Stimulated activated CD4-positive, alpha-beta T cell treated with anti-CD3 and anti-CD28 coated beads, Interleukin-2, amount 100 ng/mL, for 48 hours (primary cell): ENCODE measurements around the gene MMP2.
A peak's percentile ranks its signal among the peaks of the same experiment; 100 is the strongest.

Experiments used
- DNase-seq, 2 donors: peaks; one replicate each; pipeline ENCODE4 v3.0.0-alpha.2; 2020

MMP2 gene

DNA sequence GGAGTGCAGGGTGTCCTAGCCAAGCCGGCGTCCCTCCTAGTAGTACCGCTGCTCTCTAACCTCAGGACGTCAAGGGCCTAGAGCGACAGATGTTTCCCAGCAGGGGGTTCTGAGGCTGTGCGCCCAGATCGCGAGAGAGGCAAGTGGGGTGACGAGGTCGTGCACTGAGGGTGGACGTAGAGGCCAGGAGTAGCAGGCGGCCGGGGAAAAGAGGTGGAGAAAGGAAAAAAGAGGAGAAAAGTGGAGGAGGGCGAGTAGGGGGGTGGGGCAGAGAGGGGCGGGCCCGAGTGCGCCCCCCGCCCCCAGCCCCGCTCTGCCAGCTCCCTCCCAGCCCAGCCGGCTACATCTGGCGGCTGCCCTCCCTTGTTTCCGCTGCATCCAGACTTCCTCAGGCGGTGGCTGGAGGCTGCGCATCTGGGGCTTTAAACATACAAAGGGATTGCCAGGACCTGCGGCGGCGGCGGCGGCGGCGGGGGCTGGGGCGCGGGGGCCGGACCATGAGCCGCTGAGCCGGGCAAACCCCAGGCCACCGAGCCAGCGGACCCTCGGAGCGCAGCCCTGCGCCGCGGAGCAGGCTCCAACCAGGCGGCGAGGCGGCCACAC, at the start of gene MMP2:
Gene MMP2, plus strand, starts transcription at position 372 of the 603 bp plus-strand sequence. CDS start 282 bp downstream, outside the sequence.
- no peak for DNase-seq

DNA sequence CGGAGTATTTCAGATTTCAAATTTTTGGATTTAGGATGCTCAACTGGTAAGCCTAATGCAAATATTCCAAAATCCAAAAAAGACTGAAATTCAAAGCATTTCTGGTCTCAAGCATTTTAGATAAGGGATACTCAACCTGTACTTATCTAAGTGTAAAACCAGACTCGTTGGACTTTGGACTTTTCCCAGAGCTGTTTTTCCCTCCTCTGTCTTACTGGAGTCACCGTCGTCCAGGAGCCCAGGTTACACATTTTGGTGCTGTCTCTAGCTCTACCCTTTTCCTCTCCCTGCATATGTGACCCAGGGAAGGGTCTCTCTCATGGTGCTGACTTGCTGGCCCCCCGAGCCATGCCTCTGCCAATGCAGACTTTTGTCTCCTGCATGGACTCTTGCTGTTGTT, 46.0 kb upstream of the MMP2 start:
- no peak for DNase-seq

DNA sequence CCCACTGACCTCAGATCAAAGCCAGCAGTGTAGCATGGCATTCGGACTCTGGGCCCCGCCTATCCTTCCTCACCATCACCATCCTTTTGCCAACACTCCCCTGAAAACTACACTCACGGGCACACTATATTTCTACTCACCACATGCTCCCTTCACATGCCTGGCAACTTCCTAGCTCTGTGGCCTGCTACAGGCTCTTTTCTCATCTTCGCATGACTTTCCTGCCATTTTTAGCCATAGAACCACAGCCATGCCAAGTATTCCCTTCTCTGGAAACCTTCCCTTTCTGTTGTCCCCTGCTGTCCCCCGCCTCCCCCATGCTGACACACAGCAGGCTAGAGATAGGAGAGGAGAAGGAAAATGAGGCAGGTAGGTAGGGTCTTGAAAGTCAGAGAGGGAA, 45.5 kb upstream of the MMP2 start:
- no peak for DNase-seq

DNA sequence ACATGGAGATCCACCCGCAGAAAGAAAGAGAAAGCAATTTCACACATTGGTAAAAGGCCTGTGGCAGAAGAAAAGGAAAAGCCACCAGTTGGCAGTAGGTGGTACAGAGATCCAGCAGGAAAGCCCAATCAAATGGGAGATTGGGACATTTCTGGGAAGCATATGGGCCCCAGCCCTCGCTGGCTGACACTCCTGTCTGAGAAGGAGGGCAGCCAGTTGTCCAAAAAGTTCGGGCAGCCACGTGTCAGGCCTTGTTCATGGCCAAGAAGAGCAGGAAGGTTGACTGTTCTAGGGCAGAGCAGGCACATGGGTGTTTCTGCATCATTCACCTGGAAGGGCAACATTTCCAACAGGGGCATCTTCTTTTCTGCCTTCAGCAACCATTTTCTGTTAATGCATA, 45.0 kb upstream of the MMP2 start:
- DNase-seq: no peak

DNA sequence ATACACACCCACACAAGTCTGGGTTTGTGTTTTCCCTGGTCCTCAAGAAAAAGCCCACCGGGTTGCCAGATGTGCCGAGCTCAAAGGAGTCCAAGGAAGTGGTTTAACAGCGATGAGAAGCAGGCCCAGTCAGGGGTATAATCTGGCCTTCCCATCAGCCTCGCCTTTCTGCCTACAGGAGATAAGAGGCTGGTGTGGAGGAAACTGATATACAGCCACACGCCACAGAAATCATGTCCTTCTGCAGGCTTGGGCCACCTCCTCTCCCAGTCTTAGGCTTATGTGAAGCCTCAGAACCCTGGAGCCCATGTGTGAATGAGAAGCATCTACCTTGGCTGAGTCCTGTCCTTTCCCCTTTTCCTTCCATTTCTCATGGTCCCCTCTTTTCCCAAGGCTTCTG, 43.6 kb upstream of the MMP2 start:
- DNase-seq: no peak

DNA sequence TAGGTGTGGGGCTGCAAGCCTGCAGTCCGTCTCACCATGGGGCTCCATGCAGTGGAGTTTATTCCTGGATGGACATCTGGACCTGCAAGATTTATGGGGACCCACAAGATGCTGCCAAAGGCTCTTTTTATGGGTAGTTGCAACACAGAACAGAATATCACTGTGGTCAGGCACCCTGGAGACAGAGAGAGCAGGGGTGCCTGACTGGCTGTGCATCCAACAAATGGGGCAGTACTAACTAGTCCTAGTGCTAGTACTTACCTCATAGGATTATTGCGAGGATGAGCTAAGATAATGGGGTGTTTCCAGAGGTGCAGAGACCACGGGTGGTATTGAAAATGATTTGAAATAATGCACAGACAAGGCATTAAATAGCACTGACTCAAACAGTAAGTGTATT, 42.4 kb upstream of the MMP2 start:
- no peak for DNase-seq

DNA sequence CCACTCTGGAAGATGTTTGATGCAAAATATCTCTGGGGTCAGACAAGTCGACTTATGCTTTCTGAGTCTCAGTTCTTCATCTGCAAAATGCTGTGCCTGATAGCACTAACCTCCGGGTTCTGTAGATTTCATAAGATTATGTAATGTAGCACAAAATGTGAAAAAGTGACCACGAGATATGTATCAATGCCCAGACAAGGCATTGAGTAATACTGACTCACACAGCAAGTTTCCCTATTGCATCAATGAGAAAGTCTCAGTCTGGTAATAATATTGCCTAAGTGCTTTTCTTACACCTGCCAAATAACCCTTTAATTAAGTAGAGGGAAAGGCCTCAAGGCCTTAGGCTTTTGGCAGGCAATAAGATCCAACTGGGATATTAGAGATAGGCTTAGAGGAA, 41.4 kb upstream of the MMP2 start:
- DNase-seq: no peak

DNA sequence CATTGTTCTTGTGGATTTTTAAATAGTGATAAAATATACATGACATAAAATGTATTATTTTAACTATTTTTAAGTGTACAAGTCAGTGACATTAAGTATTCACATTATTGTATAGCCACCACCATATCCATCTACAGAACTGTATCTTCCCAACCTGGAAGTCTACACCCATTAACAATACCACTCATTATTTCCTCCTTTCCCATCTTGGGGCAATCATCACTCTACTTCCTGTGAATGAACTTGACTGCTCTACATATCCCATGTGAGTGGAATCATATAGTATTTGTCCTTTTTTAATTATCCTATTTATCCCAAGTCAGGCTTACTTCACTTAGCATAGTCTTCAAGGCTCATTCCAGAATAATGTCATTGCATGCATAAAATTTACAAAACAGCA, 40.7 kb upstream of the MMP2 start:
- no peak for DNase-seq

DNA sequence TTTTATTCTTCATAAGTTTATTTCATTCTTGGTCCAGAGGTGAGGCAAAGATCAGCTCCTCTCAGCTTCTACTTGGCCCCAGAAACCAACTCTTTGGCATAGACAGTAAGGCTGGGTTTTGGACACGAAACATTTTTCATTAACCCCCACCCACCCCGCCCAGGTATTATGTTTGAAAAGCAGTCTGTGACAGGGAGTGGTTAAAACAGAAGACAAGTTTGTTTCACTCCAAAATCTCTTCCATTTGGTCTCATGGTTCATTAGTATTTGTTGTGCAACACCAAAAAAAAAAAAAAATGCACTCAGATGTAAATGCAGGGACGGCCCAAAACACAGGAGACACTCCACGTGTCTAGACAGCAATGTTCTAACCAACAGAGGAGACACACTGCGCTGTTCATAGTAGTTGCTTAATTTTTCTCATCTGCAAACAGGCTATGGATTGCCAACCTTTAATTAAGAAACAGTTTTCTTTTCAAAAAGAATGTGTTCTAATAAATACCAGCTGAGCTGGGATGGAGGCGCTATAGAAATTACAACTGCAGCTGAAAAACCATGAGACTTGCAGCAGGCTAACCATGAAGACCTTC, 39.8 kb upstream of the MMP2 start:
- DNase-seq: no peak

DNA sequence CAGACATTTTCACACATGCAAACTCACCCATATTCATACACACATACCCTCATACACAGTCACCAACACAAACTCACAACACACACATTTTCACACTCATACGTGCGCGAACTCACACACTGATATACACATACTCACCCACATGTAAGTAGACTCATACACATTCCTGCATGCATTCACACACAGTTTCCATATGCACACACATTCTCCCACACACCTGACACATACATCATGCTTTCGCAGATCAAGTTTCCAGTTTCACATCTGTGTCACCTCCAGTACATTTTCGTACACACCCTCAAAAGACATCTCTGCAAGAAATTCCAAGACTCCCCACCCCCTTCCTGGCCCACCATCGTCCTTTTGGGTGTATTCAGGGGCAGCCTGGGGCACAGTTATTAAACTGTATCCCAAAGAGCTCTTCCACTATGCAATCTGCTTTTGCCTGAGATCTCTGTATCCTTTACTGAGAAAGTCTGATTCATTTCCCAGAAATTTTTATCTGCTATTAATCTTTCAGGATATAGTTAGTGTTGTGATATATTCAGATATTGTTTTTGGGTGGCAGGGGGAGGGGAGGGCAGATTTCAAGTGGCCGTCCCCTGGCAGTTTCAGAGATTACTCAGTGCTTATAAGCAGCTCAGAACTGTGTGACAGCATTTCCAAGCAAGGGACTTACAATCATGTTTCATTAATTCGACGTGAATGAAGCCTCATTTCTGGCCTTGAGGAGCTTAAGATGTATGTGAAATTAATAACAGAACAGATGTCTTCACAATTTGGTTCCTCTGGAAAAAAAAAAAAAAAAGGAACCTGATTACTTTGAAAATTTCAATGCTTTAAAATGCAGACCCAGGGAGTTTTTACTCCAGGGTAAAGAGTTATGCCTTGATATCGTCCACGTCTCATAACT, 35.3 kb upstream of the MMP2 start:
- DNase-seq: no peak

DNA sequence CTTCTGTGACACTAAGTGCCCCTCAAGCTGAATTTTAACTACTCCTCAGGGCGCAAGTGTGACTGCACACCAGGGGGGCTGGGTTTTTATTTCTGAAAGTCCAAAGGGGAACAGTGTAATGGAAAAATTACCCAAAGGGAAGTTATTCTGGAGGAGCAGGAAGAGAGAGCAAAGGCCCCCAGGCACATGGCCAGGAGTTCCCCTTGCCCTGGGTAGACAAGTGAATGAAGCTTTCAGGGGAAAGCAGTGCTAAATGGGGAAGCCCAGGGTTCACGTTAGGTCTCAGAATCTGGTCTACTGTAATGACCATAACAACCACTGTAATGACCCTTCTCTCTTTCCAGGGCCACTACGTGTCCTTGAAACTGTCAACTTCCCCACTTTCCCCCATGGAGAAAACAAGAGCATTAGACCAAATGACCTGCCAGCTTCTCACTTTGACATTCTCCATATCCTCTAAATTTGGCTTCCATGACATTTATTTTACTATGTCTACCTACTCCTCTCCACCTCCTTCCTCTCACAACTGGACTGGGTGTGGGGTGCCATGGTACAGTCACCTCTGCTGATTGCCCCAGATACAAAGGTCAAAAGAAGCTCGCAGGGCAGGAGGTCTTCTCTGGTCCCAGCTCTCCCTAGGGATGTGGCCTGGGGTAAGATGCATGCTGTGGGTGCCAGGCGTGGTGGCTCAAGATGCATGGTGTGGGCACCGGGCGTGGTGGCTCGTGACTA, 34.1 kb upstream of the MMP2 start:
- no peak for DNase-seq

DNA sequence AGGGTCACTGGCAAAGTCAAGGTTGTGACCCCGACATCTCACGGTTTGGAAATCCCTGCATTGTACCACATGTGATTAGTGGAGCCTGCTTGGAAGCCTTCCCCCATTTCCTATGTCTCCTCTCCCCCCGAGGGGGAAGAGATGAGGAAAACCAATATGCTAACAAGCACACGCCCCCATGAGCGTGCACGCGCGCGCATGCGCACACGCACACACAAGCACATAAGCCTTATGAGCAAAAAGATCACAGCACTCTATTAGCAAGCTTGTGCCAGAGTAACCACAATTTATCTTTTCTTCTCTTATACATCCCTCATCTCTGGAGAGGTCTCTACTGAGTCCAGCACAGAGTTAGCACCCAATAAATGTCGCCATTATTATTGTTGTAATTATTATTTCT, 31.8 kb upstream of the MMP2 start:
- DNase-seq: no peak

DNA sequence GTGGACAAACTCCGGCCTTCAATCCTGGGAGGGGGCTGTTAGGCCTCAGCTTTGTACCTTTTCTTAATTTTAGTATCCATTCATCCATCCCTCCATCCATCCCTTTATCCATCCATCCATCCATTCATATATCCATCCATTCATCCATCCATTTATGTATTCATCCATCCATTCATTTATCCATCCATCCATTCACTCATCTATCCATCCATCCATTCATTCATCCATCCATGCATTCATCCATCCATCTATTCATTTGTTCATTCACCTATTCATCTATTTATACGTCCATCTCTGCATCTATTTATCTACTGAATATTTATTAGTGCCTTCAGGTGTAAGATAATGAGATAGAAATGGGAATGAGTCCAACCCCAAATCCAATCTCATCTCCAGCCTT, 26.0 kb upstream of the MMP2 start:
- DNase-seq: no peak

DNA sequence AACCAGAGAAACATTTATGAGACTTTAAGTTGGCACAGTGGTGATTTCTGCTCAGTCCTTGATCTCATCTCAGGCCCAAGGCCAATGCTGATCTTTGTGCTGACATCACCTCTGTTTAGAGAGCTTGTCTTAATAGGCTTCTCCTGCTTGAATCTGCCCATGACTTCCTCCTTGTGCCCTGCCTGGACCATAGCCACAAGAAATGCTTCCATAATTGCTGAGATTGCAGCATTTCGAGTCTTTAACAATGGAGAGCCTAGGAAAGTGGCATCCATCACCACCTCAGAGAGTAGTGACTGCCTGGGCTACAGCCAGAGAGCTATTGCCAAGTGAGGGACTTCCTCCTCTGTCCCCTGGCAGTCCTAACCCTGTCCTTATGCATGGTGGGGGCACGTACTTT, 25.1 kb upstream of the MMP2 start:
- DNase-seq: no peak

DNA sequence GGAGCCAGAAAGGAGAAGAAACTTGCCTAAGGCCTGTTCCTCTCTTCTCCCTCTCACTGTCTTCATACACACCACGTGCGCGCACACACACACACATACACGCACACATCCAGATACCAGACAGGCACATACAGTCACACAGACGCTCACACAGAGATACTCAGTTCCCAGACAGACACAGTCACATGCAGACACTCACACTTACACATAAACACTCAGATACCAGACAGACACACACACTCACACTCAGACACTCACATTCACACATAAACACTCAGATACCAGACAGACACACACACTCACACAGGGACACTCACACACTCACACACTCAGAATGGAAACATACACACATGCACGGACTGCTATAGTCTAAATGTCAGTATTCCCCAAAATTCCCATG, 24.1 kb upstream of the MMP2 start:
- DNase-seq: no peak

DNA sequence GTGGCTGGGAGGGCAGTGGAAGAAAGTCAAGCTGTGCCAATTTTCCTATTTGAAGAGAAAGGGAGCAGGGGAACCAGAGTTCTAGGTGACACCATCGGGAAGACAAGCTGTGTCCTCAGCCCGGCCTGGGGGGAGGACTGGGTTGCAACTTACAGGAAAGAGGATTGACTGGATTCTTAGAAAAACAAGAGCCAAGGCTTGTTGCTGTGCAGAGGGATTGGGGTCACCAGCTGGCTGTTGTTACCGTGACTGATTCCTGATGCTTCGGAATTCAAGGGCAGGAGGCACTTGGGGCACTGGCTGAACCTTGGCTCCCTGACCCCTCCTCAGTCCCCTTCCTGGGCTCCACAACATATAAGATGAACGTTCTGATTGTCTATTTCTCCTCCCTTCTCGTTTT, 16.8 kb upstream of the MMP2 start:
- DNase-seq: no peak

DNA sequence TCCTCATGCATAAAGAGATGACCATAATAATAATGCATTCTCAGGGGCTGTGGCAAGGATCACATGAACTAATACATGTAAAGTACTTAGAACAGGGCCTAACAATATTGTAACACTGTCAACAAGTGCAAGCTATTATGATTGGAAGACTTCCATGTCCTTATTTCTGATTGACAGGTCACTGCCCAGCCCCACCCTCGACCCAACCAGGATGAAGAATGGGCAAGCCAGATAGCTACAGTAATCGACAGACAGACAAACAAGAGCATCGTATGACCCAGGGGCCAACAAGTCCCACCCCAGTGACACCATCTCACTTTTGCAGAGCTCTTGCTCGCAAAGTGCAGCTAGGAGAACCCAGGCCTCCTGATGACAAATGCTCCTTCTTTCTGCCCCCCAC, 14.6 kb upstream of the MMP2 start:
- no peak for DNase-seq

DNA sequence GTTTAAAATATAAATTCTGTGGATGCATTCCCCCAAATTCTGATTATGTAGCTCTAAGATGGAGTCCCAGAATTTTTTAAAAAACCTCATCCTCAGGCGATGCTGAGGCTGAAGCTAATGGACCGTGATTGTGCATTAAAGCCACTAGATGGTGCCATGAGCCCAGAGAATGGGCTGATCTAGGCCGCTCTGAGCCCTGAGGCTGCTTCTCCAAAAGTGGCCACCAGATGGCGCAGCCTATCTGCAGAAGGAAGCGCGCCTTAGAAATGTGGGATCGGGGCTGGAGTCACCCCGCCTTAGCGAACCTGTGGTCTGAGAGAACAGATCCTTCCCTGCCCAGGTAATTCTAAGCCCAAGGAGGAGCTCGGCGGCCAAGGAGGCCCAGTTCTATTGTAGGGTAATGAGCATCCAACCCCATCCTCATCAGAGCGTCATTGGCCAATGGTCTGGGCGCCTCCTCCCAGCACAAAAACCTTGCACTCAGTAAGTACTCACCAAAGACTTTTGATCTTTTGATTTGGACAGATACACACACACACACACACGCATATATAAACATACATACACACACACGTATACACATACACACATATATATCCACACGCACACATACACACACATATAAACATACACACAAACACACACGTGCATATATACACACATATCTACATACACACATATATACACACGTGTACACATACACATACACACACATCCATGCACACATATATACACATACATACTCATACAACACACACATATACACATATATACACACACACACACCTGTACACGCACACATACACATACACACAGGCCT, 13.7 kb upstream of the MMP2 start:
- DNase-seq: peak; percentile 88 to 90

DNA sequence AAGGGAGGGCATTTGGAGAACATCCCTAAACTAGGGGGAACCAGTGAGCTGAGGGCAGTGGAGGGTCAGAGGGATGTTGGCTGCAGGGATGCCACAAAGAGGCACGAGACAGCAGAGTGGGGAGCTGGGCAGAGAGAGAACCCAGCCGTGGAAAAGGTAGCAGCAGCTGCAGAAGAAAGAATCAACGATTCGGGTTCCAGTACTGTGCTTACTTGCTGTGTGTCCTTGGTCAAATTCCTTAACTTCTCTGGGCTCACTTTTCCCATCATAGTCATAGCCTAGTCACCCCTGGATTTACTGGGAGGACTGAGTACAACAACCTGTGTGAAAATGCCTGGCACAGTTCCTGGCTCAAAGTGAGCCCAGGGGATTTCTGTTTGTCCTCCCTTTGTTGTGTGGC, 12.8 kb upstream of the MMP2 start:
- no peak for DNase-seq

DNA sequence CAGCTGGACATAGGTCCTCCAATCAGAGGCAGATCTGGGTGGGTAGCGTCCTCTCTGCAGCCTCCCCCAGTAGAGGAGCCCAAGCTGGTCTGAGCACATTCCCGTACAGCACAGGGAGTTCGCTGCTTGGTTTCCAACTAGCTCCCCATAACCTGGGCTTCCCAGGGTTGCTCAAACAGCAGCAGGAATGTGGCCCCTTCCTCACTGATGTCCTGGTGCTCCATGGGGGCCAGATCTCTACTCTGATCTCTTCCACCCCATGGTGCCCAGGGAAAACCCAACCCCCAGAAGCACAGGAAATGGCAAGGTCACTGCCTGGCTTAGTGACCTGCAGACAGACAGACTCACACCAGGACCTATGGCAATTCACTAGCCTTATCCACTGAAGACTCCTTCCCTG, 11.1 kb upstream of the MMP2 start:
- no peak for DNase-seq

DNA sequence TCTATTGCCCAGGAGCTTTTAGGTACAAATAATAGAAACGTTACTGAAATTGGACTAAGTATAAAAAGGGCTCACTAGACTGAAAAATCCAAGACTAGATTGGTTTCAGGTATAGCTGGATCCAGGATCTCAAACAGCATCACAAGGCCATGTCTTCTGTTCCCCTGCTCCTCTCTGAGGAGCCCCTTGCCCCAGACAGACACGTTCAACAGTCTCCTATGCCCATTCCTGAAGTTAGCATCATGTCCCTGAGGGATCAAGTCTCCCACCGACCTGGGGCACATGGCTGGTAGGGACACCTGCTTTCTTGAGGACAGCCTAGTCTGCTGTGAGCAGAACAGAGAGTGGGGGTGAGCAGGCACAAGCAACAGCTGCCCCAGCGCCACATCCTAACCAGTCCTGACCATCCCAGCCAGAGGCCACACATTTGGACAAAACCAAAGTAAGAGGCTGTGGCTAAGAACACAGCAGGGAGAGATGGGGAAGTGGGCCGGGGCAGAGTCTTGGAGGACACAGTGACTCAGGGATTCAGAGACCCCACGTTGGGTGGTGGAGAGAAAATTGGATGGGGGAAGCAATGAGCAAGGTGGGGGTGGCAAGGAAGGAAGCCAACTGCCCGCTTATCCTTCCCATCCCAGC, 10.5 kb upstream of the MMP2 start:
- DNase-seq: no peak
